ENCODE results near the gene ZBTB38.
A peak's percentile ranks its signal among the peaks of the same experiment; 100 is the strongest.

The ZBTB38 gene

GRCh38 chr3:141378556-141378955, 10.3 kb downstream of the ZBTB38 start:
- Histone ChIP-seq H3K4me3 (ENCODE audit: low read length) (no peak overlapping the region), H2AK5ac (ENCODE audit: low read length) (no peak overlapping the region), H3K9ac (ENCODE audit: low read length) (no peak overlapping the region), H3K4me1 (ENCODE audit: control insufficient read depth, low read depth, low read length) (peaks cover 3% of the 10 kb centered on the region), H4K8ac (ENCODE audit: low read depth, low read length) (no peak overlapping the region), H3K18ac (ENCODE audit: low read length) (no peak overlapping the region), H3K4me2 (ENCODE audit: low read length) (no peak overlapping the region), H3K79me2 (ENCODE audit: control insufficient read depth, insufficient read depth, low read length) (no peaks in the 10 kb centered on the region), H3K36me3 (ENCODE audit: control insufficient read depth, insufficient read depth, low read length) (no peaks in the 10 kb centered on the region), H2BK15ac (replicated peaks; ENCODE audit: low read depth) (no peak overlapping the region), H3K27me3 (ENCODE audit: insufficient read depth, low read length, poor library complexity) (no peaks in the 10 kb centered on the region), H3K23ac (ENCODE audit: low read length) (no peak overlapping the region), H4K5ac (ENCODE audit: low read length) (no peak overlapping the region), H2BK5ac (ENCODE audit: low read length) (no peak overlapping the region), H3K4ac (ENCODE audit: low read depth, low read length) (no peak overlapping the region), H3K27ac (ENCODE audit: low read depth, low read length) (no peak overlapping the region), H2BK120ac (ENCODE audit: low read depth, low read length) (no peak overlapping the region), H3K79me1 (ENCODE audit: low read length) (no peaks in the 10 kb centered on the region), H3K56ac (ENCODE audit: low read length) (no peak overlapping the region)
- no peak for DNase-seq
- no CpG with 5 or more reads among the region's 4 CpGs for WGBS (ENCODE audit: extremely low coverage, insufficient coverage, low lambda C conversion rate)

GRCh38 chr3:141379250-141379966, 11.1 kb downstream of the ZBTB38 start:
- H3K18ac ChIP-seq (ENCODE audit: low read length), result no peak overlapping the region
- no peak overlapping the region for H3K27ac ChIP-seq (ENCODE audit: low read depth, low read length)
- no peak overlapping the region for H3K4ac ChIP-seq (ENCODE audit: low read depth, low read length)
- no peak overlapping the region for H3K4me2 ChIP-seq (ENCODE audit: low read length)
- H2BK15ac ChIP-seq (replicated peaks; ENCODE audit: low read depth), result no peak overlapping the region
- H2BK120ac ChIP-seq (ENCODE audit: low read depth, low read length), result no peak overlapping the region
- no peaks in the 10 kb centered on the region for H3K27me3 ChIP-seq (ENCODE audit: insufficient read depth, low read length, poor library complexity)
- H3K56ac ChIP-seq (ENCODE audit: low read length), result no peak overlapping the region
- DNase-seq, result no peak
- WGBS (ENCODE audit: extremely low coverage, insufficient coverage, low lambda C conversion rate), result no CpG with 5 or more reads among the region's 12 CpGs
- H3K79me2 ChIP-seq (ENCODE audit: control insufficient read depth, insufficient read depth, low read length), result no peaks in the 10 kb centered on the region
- H3K23ac ChIP-seq (ENCODE audit: low read length), result no peak overlapping the region
- no peak overlapping the region for H3K4me3 ChIP-seq (ENCODE audit: low read length)
- no peak overlapping the region for H3K9ac ChIP-seq (ENCODE audit: low read length)
- peaks cover 3% of the 10 kb centered on the region for H3K4me1 ChIP-seq (ENCODE audit: control insufficient read depth, low read depth, low read length)
- H3K79me1 ChIP-seq (ENCODE audit: low read length), result no peaks in the 10 kb centered on the region
- no peaks in the 10 kb centered on the region for H3K36me3 ChIP-seq (ENCODE audit: control insufficient read depth, insufficient read depth, low read length)
- no peak overlapping the region for H2BK5ac ChIP-seq (ENCODE audit: low read length)
- no peak overlapping the region for H4K5ac ChIP-seq (ENCODE audit: low read length)
- no peak overlapping the region for H2AK5ac ChIP-seq (ENCODE audit: low read length)
- H4K8ac ChIP-seq (ENCODE audit: low read depth, low read length), result no peak overlapping the region

DNA sequence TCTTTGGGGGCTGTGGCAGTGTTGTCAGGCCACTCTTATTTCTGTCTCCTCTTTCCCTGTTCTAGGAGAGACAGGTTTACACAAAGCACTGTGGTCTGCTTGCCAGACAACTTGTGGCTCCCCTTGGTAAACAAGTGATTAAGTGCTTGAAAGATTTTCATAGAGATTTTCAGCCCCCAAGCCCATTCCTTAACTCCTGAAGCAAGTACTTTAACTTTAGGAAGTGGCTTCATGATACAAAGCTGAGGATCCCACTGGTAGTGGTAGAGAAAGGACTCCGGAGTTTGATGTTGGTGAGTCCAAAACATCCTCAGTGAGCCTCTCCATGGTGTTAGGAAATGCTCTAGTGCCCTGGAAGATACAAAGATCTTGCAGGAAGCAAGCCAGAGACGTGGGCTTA, 12.0 kb downstream of the ZBTB38 start:
- no peaks in the 10 kb centered on the region for H3K79me2 ChIP-seq (ENCODE audit: control insufficient read depth, insufficient read depth, low read length)

GRCh38 chr3:141380987-141381386, 12.7 kb downstream of the ZBTB38 start:
- Histone ChIP-seq H3K56ac (ENCODE audit: low read length) (no peak overlapping the region), H3K18ac (ENCODE audit: low read length) (no peak overlapping the region), H3K4me2 (ENCODE audit: low read length) (no peak overlapping the region), H3K79me2 (ENCODE audit: control insufficient read depth, insufficient read depth, low read length) (no peaks in the 10 kb centered on the region), H4K5ac (ENCODE audit: low read length) (no peak overlapping the region), H2BK15ac (replicated peaks; ENCODE audit: low read depth) (no peak overlapping the region), H3K27ac (ENCODE audit: low read depth, low read length) (no peak overlapping the region), H3K4ac (ENCODE audit: low read depth, low read length) (no peak overlapping the region), H3K4me3 (ENCODE audit: low read length) (no peak overlapping the region), H2BK120ac (ENCODE audit: low read depth, low read length) (no peak overlapping the region), H3K27me3 (ENCODE audit: insufficient read depth, low read length, poor library complexity) (no peaks in the 10 kb centered on the region), H3K4me1 (ENCODE audit: control insufficient read depth, low read depth, low read length) (no peaks in the 10 kb centered on the region), H3K23ac (ENCODE audit: low read length) (no peak overlapping the region), H3K36me3 (ENCODE audit: control insufficient read depth, insufficient read depth, low read length) (no peaks in the 10 kb centered on the region), H2BK5ac (ENCODE audit: low read length) (no peak overlapping the region), H4K8ac (ENCODE audit: low read depth, low read length) (no peak overlapping the region), H3K9ac (ENCODE audit: low read length) (no peak overlapping the region), H2AK5ac (ENCODE audit: low read length) (no peak overlapping the region), H3K79me1 (ENCODE audit: low read length) (no peaks in the 10 kb centered on the region)
- WGBS (ENCODE audit: extremely low coverage, insufficient coverage, low lambda C conversion rate), result no CpG with 5 or more reads among the region's 2 CpGs
- DNase-seq, result no peak

More for the DNA sequence above, 12.0 kb downstream of the ZBTB38 start:
- H2AK5ac ChIP-seq (ENCODE audit: low read length), result no peak overlapping the region
- no peak overlapping the region for H2BK5ac ChIP-seq (ENCODE audit: low read length)
- no peaks in the 10 kb centered on the region for H3K27me3 ChIP-seq (ENCODE audit: insufficient read depth, low read length, poor library complexity)
- H3K4me3 ChIP-seq (ENCODE audit: low read length), result no peak overlapping the region
- H3K23ac ChIP-seq (ENCODE audit: low read length), result no peak overlapping the region
- H3K36me3 ChIP-seq (ENCODE audit: control insufficient read depth, insufficient read depth, low read length), result no peaks in the 10 kb centered on the region
- WGBS (ENCODE audit: extremely low coverage, insufficient coverage, low lambda C conversion rate), result no CpG with 5 or more reads among the region's 2 CpGs
- no peak overlapping the region for H4K5ac ChIP-seq (ENCODE audit: low read length)
- H3K27ac ChIP-seq (ENCODE audit: low read depth, low read length), result no peak overlapping the region
- no peak overlapping the region for H3K56ac ChIP-seq (ENCODE audit: low read length)
- peak overlapping the region; percentile 21 for H3K4ac ChIP-seq (ENCODE audit: low read depth, low read length)
- no peak overlapping the region for H4K8ac ChIP-seq (ENCODE audit: low read depth, low read length)
- H3K9ac ChIP-seq (ENCODE audit: low read length), result no peak overlapping the region
- H3K18ac ChIP-seq (ENCODE audit: low read length), result no peak overlapping the region
- H2BK120ac ChIP-seq (ENCODE audit: low read depth, low read length), result no peak overlapping the region
- no peak overlapping the region for H3K4me2 ChIP-seq (ENCODE audit: low read length)
- no peak overlapping the region for H2BK15ac ChIP-seq (replicated peaks; ENCODE audit: low read depth)
- no peak for DNase-seq
- no peaks in the 10 kb centered on the region for H3K79me1 ChIP-seq (ENCODE audit: low read length)
- H3K4me1 ChIP-seq (ENCODE audit: control insufficient read depth, low read depth, low read length), result peaks cover 3% of the 10 kb centered on the region

DNA sequence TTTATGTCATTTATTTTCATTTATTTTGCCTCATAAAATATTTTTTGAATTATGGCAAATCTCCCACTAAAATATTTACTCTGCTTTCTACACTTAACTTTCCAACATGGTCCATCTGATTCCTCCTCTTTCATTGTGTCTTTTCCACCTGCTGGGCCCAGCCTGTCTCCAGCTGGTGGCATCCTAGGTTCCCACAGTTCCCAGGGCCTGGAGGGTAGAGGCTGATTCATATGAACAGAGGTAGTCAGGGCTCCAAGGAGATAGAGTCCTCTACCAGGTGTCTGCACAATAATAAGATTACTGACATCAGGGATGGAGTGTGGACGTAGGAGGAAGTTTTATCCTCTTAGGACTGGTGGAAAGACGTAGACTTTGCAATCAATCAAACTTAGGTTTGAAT, 14.3 kb downstream of the ZBTB38 start:
- WGBS (ENCODE audit: extremely low coverage, insufficient coverage, low lambda C conversion rate), result no CpG with 5 or more reads among the region's 2 CpGs
- no peak overlapping the region for H3K27ac ChIP-seq (ENCODE audit: low read depth, low read length)
- no peaks in the 10 kb centered on the region for H3K4me1 ChIP-seq (ENCODE audit: control insufficient read depth, low read depth, low read length)
- H3K56ac ChIP-seq (ENCODE audit: low read length), result no peak overlapping the region
- no peak overlapping the region for H2BK5ac ChIP-seq (ENCODE audit: low read length)
- no peak overlapping the region for H3K23ac ChIP-seq (ENCODE audit: low read length)
- no peak overlapping the region for H2BK15ac ChIP-seq (replicated peaks; ENCODE audit: low read depth)
- H2AK5ac ChIP-seq (ENCODE audit: low read length), result no peak overlapping the region
- H3K4me3 ChIP-seq (ENCODE audit: low read length), result no peak overlapping the region
- H3K79me1 ChIP-seq (ENCODE audit: low read length), result no peaks in the 10 kb centered on the region
- DNase-seq, result no peak
- H4K5ac ChIP-seq (ENCODE audit: low read length), result no peak overlapping the region
- no peak overlapping the region for H4K8ac ChIP-seq (ENCODE audit: low read depth, low read length)
- no peak overlapping the region for H3K4me2 ChIP-seq (ENCODE audit: low read length)
- H3K9ac ChIP-seq (ENCODE audit: low read length), result no peak overlapping the region
- no peak overlapping the region for H3K4ac ChIP-seq (ENCODE audit: low read depth, low read length)
- no peak overlapping the region for H3K18ac ChIP-seq (ENCODE audit: low read length)
- no peaks in the 10 kb centered on the region for H3K79me2 ChIP-seq (ENCODE audit: control insufficient read depth, insufficient read depth, low read length)
- no peaks in the 10 kb centered on the region for H3K36me3 ChIP-seq (ENCODE audit: control insufficient read depth, insufficient read depth, low read length)
- H3K27me3 ChIP-seq (ENCODE audit: insufficient read depth, low read length, poor library complexity), result no peaks in the 10 kb centered on the region
- no peak overlapping the region for H2BK120ac ChIP-seq (ENCODE audit: low read depth, low read length)

DNA sequence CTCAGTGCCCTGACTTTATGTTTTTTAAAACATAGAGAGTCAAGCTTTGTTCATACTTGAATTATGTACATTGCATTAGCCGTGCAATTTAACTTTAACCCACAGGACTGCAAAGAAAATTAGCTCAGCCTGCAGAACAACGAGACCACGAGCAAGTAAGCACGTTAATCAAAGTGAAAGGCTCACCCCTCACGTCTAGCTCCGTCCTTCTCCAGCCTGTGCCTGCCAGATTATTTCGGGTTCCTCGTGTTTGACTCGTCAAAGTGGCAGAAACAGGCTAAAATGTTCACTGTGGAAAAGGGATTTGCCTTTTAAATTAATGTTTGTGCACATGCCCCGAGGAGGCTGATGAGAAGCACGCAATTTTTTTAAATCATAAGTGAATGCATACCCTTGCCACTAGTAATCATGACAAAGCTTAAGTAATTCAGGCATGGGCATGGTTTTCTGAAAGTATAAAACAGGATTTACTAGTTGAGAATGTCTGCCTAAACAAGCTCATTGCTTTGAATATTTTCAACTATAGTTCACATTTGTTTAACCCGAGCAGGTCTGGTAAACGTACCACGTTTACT, 15.3 kb downstream of the ZBTB38 start:
- Histone ChIP-seq H3K4me3 (ENCODE audit: low read length) (no peak overlapping the region), H2AK5ac (ENCODE audit: low read length) (no peak overlapping the region), H3K18ac (ENCODE audit: low read length) (no peak overlapping the region), H3K4me2 (ENCODE audit: low read length) (no peak overlapping the region), H3K36me3 (ENCODE audit: control insufficient read depth, insufficient read depth, low read length) (no peaks in the 10 kb centered on the region), H3K4me1 (ENCODE audit: control insufficient read depth, low read depth, low read length) (no peaks in the 10 kb centered on the region), H4K5ac (ENCODE audit: low read length) (no peak overlapping the region), H3K9ac (ENCODE audit: low read length) (no peak overlapping the region), H2BK5ac (ENCODE audit: low read length) (no peak overlapping the region), H3K23ac (ENCODE audit: low read length) (no peak overlapping the region), H4K8ac (ENCODE audit: low read depth, low read length) (no peak overlapping the region), H3K56ac (ENCODE audit: low read length) (no peak overlapping the region), H3K27me3 (ENCODE audit: insufficient read depth, low read length, poor library complexity) (no peaks in the 10 kb centered on the region), H3K79me1 (ENCODE audit: low read length) (no peaks in the 10 kb centered on the region), H2BK15ac (replicated peaks; ENCODE audit: low read depth) (no peak overlapping the region), H3K27ac (ENCODE audit: low read depth, low read length) (no peak overlapping the region), H3K4ac (ENCODE audit: low read depth, low read length) (no peak overlapping the region), H2BK120ac (ENCODE audit: low read depth, low read length) (no peak overlapping the region), H3K79me2 (ENCODE audit: control insufficient read depth, insufficient read depth, low read length) (no peaks in the 10 kb centered on the region)
- no CpG with 5 or more reads among the region's 14 CpGs for WGBS (ENCODE audit: extremely low coverage, insufficient coverage, low lambda C conversion rate)
- no peak for DNase-seq
